Vagina (tissue), 2 donors: ENCODE data around the gene ZNF519.
"Not testable (repeated sequence)": the region's sequence is repeated elsewhere in the genome, so short reads cannot be mapped to it uniquely, and the experiment has no call there.

Experiments used
- POLR2A ChIP-seq, 2 donors: fragments of 450-650 bp; IDR thresholded peaks; one replicate each; pipeline ENCODE4 v1.6.1; 2017; ENCODE audit warnings: antibody characterized with exemption in 2 of 2, mild to moderate bottlenecking in 2 of 2, moderate library complexity in 2 of 2
- TF ChIP-seq, protein P1 (sequence below), 3 experiments: fragments of 450-650 bp in 2 of 3; fragments of 200-600 bp in 1 of 3; sonication (generic) in 1 of 3; IDR thresholded peaks; one replicate each; pipeline ENCODE4 v1.5.1; 2017 to 2019; ENCODE audit warnings: antibody characterized with exemption in 3 of 3, mild to moderate bottlenecking in 2 of 3, moderate library complexity in 2 of 3

DNA sequence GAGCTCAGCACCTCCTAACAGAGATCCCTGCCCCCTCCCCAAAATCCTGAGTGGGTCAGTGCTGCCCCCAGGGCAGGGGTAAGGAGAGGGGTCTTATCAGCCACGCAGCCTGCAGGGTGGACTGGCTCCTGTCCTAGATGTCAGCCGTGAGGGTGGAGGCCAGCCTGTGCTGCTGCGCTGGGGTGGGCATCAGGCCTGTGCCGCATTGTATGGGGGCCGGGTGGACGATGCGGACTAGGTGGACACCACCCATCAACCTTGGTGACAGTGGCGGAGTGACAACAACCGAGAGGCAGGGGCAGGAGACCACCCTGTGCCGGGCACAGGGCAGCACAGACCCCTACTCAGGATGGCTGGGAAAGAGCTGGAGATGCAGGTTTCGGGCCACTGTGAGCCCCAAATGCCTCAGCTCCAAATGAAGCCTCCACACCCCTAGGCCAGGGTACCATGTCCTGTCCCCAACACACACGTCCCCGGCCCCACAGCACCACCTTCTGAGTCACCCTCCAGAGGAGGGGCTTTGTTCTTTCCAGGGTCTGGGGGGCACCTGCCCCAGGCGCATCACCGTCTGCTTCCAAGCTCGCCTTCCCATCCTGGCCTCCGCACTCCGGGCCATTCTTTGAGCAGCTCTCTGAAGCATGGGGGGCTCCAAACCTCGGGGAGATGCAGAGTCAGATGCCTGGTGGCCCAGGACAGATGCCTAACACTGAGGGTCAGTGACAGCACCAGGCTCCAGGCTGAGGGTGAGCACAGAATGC, 13.5 kb upstream of the ZNF519 start:
- TF ChIP-seq, protein P1, sequence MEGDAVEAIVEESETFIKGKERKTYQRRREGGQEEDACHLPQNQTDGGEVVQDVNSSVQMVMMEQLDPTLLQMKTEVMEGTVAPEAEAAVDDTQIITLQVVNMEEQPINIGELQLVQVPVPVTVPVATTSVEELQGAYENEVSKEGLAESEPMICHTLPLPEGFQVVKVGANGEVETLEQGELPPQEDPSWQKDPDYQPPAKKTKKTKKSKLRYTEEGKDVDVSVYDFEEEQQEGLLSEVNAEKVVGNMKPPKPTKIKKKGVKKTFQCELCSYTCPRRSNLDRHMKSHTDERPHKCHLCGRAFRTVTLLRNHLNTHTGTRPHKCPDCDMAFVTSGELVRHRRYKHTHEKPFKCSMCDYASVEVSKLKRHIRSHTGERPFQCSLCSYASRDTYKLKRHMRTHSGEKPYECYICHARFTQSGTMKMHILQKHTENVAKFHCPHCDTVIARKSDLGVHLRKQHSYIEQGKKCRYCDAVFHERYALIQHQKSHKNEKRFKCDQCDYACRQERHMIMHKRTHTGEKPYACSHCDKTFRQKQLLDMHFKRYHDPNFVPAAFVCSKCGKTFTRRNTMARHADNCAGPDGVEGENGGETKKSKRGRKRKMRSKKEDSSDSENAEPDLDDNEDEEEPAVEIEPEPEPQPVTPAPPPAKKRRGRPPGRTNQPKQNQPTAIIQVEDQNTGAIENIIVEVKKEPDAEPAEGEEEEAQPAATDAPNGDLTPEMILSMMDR (IDR thresholded peaks at IDR 0.05), result not testable (repeated sequence)
- TF ChIP-seq POLR2A (IDR thresholded peaks at IDR 0.05), result not testable (repeated sequence)
